Activated CD4-positive, alpha-beta T cell treated with anti-CD3 and anti-CD28 coated beads, Interleukin-10, Interleukin-2, amounts not matched to agents 100 ng/mL and 50 ng/mL, durations not matched to agents 16 hours and 8 hours (primary cell): Measurements from ENCODE around the gene KLHL5.
A peak's percentile ranks its signal among the peaks of the same experiment; 100 is the strongest.
"Not testable (repeated sequence)": the region's sequence is repeated elsewhere in the genome, so short reads cannot be mapped to it uniquely, and the experiment has no call there.

Source experiments
- DNase-seq: peaks from one replicate; pipeline ENCODE4 v3.0.0-alpha.2; 2020

KLHL5 gene

GRCh38 chr4:39104255-39104654 is 42.2 kb downstream of the KLHL5 start:
- DNase-seq: no peak

GRCh38 chr4:39106011-39106410 is 44.0 kb downstream of the KLHL5 start:
- no peak for DNase-seq

- no peak for DNase-seq
Measured at GRCh38 chr4:39114436-39114835, 52.4 kb downstream of the KLHL5 start.

- peak; percentile 37 for DNase-seq
Measured at GRCh38 chr4:39118034-39118658, 56.1 kb downstream of the KLHL5 start.

DNA sequence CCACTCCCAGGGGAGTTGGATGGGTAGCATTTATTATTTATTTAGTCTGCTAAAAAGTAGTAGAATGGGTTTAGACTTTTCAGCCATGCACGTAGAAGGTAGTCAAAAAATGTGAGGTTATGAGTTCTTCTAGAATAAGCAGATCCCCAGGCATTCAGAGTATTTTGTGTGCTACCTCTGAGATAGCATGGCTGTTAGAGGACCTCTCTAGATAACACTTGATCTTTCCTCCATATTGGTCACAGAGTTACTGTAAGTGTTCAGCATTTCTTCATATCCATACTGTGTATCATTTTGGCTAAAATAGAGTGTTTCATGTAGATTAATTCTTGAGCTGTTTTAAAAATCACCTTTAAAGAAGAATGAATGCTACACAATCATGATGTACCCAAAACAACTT is 58.4 kb downstream of the KLHL5 start:
- DNase-seq: no peak

DNA sequence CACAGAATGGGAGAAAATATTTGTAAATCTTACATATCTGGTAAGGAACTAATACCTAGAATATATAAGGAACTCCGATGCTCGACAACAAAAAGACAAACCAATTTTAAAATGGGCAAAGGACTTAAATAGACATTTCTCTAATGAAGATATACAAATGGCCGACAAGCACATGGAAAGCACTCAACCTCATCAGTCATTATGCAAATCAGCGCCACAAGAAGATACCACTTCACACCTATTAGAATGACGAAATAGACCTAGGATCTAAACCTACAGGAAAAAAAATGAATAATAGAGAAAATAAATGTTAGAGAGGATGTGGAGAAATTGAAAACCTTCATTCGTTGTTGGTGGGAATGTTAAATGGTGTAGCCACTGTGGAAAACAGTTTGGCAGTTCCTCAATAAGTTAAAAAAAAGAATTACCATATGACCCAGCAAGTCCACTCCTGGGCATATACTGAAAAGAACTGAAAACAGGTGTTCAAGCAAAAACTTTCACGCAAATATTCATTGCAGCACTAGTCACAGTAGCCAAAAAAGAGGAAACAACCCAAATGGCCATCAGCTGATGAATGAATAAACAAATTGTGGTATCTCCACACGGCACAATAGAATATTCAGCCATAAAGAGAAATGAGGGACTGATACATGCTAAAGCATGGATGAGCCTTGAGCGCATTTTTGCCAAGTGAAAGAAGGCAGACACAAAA is 63.0 kb downstream of the KLHL5 start:
- no peak for DNase-seq

GRCh38 chr4:39125600-39125985 is 63.6 kb downstream of the KLHL5 start:
- no peak for DNase-seq

DNA sequence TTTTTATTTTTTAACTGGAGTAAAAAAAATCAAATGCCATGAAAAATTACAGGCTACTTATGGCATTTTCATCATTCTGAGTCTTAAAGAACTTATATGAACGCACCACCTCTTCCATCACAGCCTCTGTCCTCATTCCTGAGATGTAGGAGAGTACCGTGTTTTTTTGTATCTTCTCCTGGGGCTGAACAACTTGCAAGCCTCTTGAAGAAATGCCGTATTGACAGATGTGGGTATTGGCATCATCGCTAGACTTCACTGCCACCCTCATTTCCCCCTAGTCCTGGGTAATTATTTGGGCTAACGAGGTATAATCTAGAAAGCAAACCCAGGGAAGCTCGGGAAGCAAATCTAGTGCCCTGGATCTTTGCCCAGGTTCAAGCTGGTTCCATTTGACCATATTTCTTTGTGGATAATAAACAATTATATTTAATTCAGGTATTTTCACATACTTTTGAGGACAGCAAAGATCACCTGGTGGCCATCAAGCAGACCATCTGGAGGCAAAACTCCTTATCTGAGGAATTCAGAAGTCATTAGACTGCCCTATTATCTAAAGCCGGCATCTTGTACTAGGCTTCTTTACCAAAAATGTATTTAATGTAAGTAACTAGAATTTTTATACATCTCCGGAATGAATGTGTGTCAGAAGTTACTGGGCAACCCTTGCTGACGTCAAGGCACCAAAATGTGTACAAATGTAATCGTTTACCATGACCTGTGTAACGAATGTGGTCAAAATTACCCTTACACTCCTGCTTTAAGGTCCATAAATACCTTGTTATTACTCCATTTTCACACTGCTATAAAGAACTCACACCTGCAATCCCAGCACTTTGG is 64.4 kb downstream of the KLHL5 start:
- no peak for DNase-seq

DNA sequence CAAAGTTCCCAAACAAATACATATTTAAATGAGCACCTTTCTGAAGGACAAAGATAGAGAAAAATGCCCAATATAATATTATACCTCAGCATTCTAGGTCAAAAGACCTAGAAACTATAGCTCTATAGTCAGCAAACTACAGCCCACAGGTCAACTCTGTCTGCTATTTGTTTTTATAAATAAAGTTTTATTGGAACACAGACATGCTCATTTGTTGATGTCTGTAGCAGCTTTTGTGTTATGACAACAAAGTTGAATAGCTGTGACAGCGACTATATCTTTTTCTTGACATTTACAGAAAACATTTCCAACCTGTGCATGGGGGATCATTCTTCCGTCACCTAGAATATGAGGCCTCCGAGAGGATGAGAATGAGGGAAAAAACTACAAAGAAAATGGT is 71.6 kb downstream of the KLHL5 start:
- no peak for DNase-seq

DNA sequence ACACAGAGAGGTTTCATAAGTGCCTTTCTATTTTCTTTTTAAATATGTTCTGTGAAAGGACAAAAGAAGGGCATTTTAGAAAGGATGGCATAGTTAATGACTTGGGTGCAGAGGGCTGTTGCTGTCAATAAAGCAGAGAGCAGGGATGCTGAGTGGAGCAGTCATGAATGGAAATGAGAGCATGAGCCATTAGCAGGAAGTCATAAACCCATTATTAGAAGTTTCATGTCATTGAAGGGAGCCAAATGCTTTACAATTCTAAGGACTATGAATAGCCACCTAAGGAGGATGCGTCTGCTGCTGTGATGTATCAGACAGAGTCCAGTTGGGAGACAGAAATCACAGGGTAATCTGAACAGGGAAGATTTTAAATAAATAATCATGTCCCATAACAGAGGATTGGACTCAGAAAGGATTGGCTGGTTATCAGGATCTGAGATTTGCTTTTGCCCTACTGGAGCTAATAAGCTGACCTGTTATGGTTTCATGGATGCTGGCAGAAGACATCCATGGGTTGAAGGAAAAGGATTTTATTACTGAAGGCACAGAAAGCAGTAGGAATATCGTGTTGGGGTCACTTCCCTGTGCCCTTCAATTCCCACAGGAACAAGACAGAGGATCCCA is 72.8 kb downstream of the KLHL5 start:
- no peak for DNase-seq

- DNase-seq: not testable (repeated sequence)
Measured at GRCh38 chr4:39138227-39138626, 76.2 kb downstream of the KLHL5 start.

GRCh38 chr4:39146211-39146610 is 84.2 kb downstream of the KLHL5 start:
- DNase-seq: no peak

GRCh38 chr4:39154009-39154408 is 92.0 kb downstream of the KLHL5 start:
- no peak for DNase-seq

DNA sequence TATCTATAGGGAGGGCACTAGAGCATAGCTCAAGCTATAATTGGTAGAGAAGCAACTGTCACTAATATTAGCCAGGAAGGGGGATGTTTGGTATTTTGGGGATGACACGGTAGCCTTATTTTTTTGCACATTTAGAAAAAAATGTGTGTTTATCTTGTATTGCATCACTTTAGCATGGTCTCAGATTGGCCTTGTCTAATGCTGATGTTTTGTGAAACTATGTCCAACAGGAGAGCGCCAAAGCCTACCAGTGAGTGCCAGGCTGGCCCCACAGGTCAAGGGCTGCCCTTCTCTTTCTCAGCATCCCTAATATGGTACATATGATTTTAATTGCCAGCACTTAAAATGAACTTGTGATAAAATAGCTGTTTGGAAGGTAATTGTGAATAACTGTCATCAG is 95.5 kb downstream of the KLHL5 start:
- DNase-seq: no peak

DNA sequence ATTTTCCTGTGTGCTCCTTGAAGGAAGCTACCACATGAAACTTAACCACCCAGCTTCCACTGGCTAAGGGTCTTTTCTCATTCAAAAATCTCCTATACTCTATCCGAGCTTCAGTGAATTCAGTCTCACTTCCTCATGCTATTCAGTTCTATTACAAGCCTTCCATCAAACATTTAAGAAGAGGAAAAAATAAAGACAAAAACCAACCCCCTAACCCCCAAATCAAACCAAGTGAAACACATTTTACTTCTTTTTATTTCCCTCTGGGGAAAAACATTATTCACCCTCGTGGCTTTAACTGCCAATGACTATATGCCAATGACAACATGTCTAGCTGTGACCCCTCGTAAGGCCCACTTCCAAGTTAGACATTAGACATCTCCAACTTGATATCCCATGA is 104.1 kb downstream of the KLHL5 start:
- DNase-seq: no peak

GRCh38 chr4:39166669-39167068 is 104.6 kb downstream of the KLHL5 start:
- DNase-seq: no peak

DNA sequence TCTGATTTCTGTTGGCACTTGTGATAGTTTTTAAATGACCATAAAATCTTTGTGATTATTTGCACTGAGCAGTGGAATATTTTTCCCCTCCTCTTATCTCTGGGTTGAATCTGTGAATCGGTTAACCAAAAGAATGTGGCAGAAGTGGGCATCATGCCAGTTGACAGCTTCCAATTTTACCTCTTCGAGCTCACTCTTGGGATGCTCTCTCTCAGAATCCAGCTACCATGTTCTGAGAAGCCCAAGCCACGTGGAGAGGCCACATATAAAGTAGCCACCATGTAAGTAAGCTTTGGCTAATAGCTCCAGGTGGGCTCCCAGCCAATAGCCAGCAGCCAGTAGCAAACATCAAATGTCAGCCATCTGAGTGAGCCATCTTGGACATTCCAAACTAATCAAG is 107.4 kb downstream of the KLHL5 start:
- DNase-seq: no peak

GRCh38 chr4:39170301-39170700 is 108.3 kb downstream of the KLHL5 start:
- DNase-seq: no peak
